Suppressor macrophage treated with lipopolysaccharide for 1 hour (primary cell): Measurements from ENCODE around the gene GTPBP6.
"Not testable (repeated sequence)": the region's sequence is repeated elsewhere in the genome, so short reads cannot be mapped to it uniquely, and the experiment has no call there.

Experiments
- DNase-seq, 3 donors: peaks; one replicate each; pipeline ENCODE4 v3.0.0-alpha.2; 2020 to 2022

The GTPBP6 gene

DNA sequence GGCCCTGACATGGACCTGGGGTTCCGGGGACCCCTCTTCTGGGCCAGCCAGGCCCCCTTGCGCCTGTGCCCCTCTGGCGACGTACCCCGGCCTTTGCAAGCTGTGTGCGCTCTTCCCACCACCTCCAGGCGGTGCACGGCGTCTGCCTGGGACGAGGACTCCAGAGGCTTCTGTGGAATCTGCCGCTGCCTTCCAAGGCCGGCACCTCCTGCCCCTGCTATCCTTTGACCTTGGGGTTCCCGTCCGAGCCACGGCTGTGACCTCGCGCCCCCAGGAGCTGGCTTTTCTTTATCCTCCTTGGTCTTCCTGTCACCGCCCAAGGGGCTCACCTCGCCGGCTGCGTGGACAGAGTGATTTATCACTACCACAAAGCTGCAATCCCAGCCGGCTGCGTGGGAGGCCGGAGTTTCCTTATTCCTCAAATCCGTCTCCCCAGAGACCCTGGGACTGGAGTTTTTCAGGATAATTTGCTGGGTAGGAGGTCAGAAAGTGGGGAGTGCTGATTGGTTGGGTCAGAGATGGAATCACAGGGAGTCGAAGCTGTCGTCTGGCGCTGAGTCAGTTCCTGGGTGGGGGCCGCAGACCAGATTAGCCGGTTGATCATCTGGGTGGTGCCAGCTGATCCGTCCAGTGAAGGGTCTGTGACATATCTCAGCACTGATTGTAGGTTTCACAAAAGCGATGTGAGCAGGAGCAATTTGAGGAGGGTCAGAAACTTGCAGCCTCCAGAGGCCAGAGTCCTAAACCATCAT is 57.3 kb downstream of the GTPBP6 start:
- peak in 1 of 3 donors; percentile 27 for DNase-seq

DNA sequence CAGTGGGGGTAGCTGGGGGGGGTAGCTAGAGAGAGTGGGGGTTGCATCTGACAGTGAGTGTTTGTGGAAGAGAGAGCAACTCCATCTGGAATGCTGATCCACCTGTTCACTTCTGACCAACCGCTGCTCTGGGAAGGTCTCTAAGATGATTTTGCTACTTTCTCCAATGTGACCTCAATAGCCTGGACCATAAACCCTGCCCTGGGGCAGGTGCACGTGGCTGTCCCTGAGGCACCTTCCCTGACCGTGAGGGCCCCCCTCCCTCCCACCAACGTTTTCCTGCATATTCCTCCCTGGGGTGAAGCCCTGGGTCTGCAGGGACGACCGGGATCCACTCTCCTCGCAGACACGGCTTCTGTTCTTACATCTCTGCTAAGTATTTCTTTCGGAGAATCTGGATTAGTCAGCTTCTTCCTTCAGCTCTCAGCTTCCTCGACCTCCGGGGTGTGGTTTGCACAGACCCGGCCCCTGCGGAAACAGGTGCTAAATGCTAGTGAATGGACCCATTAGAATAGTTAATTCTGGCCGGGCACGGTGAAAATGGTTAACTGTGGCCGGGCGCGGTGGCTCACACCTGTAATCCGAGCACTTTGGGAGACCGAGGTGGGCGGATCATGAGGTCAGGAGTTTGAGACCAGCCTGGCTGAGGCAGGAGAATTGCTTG is 58.8 kb downstream of the GTPBP6 start:
- DNase-seq = no peak

DNA sequence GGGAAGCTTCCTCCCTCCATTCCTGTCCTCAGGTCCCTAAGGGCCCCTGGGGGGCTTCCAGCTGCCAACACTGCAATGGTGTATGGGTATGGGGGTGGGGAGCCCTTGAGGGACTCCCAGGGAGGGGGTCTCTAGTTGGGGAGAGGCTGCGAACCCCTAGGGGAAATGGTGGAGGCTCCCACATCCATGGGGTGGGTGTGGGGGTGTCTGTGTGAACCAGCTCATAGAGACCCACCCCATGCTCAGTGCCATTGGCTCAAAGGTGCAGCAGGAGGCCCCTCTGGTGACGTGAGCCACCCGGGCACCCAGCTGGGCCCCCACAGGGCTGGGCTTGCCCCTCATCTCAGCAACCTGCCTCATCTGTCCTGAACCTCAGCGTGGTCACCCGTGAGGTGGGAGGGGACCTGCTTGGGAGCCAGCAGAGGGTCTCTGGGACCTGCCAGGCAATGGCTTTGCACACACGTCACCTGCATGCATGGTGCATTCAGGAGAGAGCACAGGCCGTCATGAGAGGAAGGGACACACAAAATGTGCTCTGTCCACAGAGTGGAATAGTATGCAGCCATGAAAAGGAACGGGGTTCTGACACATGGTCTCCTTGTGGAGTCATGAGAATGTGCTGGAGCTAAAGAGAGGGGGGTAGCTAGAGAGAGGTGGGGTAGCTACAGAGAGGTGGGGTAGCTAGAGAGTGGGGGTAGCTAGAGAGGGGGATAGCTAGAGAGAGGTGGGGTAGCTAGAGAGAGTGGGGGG is 60.1 kb downstream of the GTPBP6 start:
- no peak for DNase-seq

DNA sequence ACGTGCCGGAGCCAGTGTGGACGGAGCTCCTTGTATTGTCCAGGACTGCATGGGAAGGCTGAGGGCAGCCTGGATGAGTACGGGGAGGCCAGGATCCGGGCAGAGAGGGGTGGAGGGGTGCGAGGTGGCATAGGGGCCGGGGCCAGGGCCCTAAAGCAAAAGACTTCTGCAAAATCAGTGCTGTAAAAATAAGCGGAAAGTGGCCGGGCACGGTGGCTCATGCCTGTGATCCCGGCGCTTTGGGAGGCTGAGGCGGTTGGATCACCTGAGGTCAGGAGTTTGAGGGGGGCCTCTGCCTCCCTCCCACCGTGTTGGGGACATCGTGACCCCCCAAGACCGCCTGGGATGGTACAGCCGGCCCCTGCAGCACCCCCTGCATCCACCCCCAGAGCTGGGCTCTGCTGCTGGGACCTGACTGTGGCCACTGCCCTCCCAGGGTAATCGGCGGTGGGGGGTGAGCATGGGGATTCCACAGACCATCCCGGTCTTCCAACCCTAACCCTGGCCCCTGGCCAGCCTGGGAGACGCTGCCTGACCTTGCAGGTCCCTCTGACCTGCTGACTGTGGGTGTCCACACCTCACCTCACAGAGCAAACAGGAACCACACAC is 60.8 kb downstream of the GTPBP6 start:
- no peak for DNase-seq

DNA sequence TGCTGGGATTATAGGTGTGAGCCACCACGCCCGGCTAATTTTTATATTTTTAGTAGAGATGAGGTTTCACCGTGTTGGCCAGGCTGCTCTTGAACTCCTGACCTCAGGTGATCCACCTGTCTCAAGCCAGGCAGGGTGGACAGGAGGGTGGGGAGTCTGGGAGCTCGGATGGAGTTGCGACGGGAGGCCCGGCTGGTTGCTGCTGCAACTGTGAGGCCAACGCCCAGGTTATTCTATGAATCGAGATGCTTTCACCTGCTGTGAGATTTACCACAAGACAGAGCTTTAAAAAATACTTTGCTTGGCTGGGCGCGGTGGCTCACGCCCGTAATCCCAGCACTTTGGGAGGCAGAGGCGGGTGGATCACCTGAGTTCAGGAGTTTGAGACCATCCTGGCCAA is 61.5 kb downstream of the GTPBP6 start:
- not testable (repeated sequence) for DNase-seq

DNA sequence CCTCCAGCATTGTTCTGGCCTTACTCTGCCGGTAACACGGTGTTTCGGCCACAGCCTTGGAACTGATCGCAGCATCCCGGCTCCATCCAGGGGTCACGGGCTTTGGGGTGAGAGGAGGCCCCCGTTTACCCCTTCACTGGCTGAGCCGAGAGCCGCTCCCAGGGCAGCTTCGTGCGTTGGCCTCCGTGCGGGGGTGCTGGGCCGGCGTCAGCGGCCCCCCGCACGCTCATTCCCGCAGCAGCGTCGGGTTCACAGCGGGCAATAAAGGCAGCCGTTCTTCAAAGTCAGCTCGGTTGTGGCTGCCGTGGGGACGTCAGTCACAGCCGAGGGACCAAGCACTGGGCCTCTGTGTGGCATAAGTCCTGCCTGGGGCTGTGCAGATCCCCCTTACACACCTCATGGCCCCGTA is 62.7 kb downstream of the GTPBP6 start:
- DNase-seq = no peak
